GM18508 (cell line): ENCODE measurements around the gene JARID2.

ENCODE experiments used
- ATAC-seq: cut with Tn5 transposase; IDR thresholded peaks from one replicate; pipeline ENCODE4 v1.9.1; 2021; ENCODE audit warnings: moderate number of reproducible peaks; ENCODE audit not compliant: insufficient read depth, unreplicated experiment

The JARID2 gene

DNA sequence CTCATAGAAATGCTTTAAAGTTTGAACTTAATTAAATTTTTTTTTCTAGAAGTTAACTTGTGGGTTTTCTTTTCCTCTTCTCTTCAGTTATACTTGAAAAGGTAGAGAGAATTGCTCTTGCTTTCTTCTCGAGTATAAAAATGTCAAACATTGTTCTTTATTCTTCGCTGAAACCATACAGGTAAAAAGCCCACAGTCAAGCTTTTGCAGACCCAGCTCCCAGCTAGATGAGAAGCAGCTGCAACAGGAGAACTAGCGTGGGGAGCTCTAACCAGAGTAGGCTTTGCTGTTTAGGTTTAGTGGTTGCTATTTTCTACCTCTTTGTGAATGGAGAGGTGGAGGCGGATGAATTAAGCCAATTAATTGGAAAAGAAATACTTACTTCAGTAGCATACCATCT, 102.7 kb downstream of the JARID2 start:
- no peak for ATAC-seq

DNA sequence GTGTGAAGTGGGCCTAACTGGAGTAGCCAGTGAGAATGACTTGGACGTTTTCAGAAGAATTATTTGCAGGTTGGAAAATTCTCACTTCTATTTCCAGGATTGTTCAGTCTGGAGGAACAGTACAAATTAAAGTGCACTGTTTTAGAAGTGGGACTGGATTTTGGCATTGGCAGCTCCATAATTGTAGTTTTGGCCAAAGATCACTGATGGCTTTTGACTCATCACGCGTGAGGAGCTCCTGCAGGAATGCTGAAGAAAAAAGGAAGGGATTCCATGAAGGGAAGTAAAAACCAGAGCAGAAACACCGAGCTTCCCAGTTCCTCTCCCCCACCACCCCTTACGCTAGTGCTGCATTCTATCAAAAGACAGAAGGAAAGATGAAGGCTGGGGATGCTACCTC, 103.5 kb downstream of the JARID2 start:
- ATAC-seq: no peak

DNA sequence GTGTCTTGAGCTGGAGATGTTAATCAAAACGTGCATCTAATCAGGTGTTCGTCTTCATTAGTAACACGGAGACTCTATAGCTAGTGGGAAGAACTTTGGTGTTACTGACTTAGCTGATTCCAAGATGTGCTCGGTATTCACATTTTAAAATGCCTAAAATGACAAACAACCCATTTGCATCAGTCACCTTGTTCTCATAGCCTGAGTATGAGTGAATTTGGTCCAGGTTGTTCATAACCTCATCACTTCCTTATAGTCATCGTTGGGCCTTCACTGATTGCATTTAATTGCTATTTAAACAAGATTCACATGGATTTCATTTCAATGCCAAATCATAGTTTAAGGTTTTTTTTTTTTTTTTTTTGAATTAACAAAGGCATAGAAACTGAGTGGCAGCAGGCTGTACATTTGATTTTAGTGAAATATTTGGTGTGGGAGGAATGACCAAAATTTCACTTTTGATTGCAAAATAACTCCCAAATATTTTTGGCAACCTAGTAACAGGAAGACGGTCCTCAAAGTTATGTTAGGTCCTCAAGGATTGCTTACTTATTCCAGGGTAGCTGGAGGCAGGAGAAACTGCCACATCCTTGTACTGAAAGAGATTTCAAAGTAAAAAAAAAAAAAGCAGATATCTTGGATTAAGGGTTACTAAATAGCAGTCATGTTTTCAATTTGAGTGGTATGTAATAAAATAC, 104.7 kb downstream of the JARID2 start:
- no peak for ATAC-seq

- ATAC-seq: no peak
Measured at GRCh38 chr6:15351631-15352030, 105.8 kb downstream of the JARID2 start.

- no peak for ATAC-seq
Measured at GRCh38 chr6:15352220-15352619, 106.4 kb downstream of the JARID2 start.

DNA sequence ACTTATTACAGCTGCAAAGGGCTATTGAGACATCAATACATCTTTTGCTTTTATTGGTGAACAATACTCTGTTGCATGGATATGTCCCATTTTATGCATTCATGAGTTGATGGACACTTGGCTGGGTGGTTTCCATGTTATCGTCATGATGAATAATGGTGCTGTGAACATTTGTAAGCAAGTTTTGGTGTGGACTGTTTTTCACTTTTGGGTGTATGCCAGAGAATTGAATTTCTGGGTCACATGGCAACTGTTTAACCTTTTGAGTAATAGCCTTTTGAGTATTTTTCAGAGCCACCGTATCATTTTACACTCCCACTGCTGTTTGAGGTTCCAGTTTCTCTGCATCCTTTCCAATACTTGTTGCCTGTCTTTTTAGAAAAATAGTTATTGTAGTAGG, 107.0 kb downstream of the JARID2 start:
- ATAC-seq: no peak

GRCh38 chr6:15355683-15356099, 109.8 kb downstream of the JARID2 start:
- ATAC-seq: no peak

DNA sequence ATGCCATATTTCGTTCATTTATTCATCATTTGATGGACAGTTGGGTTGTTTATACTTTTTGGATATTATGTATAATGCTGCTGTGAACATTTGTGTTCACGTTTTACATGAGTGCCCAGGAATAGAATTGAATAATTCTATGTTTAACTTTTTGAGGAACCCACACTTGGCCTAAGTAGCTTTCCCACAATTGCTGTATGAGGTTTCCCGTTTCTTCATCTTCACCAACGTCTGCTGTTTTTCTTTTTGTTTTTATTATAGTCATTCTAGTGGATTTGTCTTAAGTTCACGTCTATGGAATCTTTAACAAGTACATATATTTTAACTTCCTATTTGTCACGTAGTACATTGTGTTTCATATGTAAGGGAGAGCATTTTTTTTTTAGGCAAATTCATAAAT, 110.3 kb downstream of the JARID2 start:
- no peak for ATAC-seq

- no peak for ATAC-seq
Measured at GRCh38 chr6:15356937-15357336, 111.1 kb downstream of the JARID2 start.

DNA sequence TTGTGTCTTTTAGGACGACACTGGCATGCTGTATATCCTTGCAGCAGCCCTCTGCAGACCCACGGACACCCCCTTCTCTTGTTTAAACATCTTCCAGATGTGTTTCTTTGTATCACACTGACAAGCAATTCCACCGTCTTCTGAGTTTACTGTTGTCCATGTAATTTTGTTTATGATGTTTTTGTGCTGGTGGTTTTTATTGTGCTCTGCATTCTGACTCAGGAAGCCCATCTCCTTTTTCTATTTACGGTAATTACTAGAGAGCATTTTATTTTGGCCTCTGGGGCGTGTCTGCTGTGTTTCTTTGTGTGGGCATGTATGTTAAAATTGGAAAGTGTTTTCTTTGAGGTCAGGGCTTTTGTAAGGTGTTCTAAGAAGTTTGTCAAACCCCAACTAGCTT, 111.9 kb downstream of the JARID2 start:
- no peak for ATAC-seq

DNA sequence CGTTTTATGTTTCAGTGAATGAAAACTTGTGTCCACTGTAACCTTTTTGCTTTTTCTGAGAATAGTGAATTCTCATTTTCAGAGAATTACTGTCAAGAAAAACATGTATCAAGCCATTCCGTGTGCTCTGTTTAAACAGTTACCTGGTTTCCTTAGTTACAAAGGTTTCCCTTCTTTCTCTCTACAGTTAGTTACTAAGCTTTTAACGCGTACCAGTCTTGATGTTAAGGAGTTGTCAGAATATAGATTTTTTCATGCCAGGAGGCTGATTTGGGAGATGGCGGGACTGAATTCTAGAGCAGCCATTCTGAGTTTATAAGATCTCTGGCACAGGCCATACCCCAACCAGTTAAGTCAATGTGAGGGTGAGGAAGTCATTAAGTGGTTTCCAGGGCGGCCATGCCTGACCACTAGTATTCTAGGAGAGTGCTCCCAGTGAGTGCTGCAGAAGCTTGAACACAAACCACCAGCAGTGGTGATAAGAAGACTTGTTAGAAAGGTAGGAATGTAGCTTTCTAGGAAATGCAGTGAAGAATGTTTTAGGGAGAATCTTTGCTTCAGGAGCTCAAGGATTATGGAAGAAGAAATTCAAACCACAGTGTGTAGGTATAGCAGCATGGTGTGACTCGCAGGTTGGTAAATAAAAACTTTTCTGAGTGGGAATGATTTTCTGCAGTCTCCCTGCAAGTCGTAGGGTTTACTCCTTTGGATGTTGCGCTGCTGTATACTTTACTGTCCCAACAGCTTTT, 112.9 kb downstream of the JARID2 start:
- ATAC-seq: no peak

DNA sequence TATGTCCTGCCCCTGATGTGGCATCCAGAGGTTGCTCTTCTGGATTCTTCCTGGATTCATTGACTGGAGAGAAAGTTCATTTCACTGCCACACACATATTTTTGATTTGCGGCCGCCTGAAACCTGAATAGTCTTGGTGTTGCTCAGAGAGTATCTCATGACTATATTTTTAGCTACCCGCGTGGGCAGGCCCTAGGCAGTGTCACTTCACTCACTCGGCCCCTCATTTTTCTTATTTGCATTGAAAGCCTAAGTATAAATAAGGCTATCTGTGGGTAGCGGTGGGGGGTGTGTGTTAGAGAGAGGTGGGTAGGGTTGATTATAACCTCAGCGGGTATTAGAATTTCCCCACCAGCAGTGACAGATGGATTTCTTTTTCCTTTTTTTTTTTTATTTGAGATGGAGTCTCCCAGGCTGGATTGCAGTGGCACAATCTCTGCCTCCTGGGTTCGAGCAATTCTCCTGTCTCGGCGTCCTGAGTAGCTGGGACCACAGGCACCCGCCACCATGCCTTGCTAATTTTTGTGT, 113.5 kb downstream of the JARID2 start:
- ATAC-seq: no peak

DNA sequence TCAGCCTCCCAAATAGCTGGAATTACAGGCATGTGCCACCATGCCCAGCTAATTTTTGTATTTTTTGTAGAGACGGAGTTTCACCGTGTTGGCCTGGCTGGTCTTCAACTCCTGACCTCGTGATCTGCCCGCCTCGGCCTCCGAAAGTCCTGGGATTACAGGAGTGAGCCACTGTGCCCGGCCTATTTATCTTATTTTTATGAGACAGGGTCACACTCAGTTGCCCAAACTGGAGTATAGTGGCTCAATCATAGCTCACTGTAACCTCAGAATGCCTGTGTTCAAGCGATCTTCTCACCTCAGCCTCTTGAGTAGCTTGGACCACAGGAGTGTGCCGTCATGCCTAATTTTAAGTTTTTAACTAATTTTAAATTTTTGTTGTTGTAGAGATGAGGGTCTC, 114.4 kb downstream of the JARID2 start:
- no peak for ATAC-seq

DNA sequence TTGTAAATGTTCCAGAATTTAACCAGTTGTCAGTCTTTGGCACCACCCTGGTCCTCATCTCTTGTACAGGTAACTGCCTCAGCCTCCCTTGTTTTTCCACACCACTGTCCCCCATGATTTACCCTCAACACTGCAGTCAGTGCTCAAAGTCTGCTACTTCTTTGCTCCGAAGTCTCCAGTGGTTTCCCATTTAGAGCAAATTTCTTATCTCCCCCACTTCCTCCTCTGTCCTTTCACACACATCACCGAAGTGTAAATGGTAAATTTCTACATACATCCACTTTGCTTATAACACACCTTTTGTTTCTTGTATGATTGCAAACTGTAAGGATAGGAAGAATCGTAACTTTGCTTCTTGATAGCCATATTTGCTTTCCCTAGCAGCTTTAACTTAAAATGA, 115.3 kb downstream of the JARID2 start:
- ATAC-seq: no peak

DNA sequence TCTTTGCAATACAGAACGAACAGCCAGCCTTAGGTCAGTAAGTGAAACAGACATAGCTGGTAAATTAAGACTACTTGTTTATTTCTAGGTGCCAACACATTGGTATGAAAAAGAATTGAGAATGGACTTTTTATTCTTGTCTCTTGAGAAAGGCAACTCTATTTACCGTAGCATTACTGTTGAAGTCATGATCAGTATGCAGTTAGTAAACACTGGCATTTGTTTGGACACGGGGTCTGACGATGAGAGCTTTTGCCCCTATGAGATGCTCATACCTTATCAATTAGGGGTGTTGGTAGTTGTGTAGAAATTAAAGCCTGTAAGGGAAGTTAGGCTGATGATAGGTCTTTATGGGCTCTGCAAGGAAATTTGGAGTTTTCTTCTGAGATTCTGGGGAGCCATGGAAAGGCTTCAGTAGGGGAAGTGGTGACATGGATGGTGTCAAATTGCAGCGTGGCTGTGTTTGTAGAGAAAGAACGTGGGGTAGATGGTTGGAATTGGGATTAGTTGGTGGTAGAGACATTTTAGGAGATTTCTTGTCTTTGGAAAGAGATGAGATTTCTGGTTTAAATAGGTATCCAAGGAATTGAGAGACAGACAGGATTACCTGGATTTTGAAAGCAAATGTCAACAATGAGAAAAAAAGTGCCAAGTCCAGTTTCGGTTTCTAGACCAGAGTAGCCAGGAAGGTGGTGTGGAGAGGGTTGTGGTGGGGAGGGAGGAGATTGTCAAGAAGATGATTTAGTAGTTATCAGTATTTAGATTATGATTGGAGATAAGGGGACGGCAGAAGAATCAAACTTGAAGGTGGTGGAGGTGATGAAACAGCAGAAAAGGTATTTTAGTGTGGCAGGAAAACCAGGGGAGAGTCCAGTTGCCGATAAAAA, 116.6 kb downstream of the JARID2 start:
- no peak for ATAC-seq

- no peak for ATAC-seq
Measured at GRCh38 chr6:15363164-15363522, 117.3 kb downstream of the JARID2 start.

DNA sequence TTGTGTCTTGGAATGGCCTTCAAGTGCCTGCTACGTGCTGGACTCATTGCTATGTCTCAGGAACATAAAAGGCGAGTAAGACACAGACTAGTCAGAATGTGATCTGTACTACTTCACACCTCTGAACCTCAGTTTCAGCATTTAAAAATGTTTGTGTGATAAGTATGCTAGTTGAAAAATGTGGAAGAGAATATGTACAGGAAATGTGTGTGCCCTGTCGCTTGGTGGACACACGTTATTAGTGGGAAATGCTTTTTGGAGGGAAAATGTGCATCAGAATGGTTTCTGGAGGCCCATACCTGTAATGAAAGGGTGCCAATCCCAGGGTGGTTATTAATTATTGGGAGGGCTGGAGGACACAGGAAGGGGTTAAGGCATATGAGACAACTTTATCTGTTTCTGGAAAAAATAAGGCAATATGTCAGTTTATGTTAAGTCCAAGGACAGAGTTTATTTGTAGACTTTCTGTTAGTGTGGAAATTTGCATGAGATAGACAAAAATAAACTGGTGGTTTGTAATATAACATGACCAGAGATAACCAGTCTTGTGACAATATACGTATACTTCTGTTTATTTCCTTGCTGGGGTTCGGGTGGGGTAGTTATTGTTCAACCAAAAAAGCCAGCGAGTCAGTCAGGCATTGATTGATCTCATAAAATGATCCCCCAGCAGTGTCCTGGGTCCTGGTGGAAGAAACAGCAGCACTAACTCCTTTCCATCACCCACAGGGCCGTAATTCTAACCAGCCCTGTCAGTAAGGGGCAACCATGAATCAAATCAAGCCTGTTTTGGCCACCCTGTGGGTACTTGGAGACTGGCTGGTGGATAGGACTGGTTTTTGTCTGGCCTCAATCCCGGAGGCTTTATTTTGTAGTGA, 117.9 kb downstream of the JARID2 start:
- no peak for ATAC-seq

DNA sequence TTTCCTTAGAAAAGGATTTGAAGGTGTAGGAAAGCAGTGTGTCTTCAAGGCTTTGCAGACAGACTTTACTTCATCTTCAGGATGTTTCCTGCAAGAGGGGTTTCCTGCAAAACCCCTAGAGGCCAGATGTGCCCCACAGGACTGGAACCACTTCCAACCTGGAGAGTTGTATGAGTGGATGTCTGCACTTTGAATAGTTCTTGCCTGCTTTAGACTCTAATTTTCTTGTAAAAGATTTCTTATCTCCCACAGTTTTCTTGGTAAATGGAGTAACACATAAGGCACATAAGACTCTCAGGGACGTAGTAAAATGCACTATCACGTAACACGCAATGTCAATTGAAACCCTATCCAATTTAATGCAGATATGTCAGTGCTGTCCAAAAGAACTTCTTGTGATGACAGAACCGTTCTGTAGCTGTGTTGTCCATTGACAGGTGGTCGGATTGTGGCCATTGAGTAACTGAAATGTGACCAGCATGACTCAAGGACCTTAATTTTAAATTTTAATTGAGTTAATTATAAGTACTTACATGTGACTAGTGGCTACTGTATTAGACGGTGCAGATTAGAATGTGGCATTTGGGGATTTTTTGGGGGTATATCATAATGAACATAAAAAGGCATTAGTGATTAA, 118.7 kb downstream of the JARID2 start:
- no peak for ATAC-seq

GRCh38 chr6:15365273-15365687, 119.4 kb downstream of the JARID2 start:
- no peak for ATAC-seq
